Measurements from ENCODE around the gene ZNF275. TPM values are rescaled to one million over a fixed set of nuclear protein-coding genes. Genes with fewer than 3 reads are reported as not detected.

ZNF275 gene
- total RNA-seq, 1 experiment from 2014 or later, result 16.6 TPM

GRCh38 chrX:153342762-153343558, 9.0 kb downstream of the ZNF275 start:
- H3K36me3 ChIP-seq (ENCODE audit: insufficient read depth, low read length), result no peaks in the 10 kb centered on the region

GRCh38 chrX:153343674-153344073, 9.7 kb downstream of the ZNF275 start:
- Histone ChIP-seq H3K9me3 (ENCODE audit: low read length) (no peaks in the 10 kb centered on the region), H3K27me3 (ENCODE audit: low read length) (no peaks in the 10 kb centered on the region), H3K4me2 (ENCODE audit: low read depth, low read length, poor library complexity, severe bottlenecking) (no peak overlapping the region), H3K79me2 (ENCODE audit: low read length) (peaks cover 31% of the 10 kb centered on the region), H3K9me2 (replicated peaks; ENCODE audit: insufficient read depth, low read length) (no peaks in the 10 kb centered on the region), H3K4me3 (ENCODE audit: low read length) (no peak overlapping the region), H4K20me1 (ENCODE audit: insufficient read depth, low read depth, low read length) (no peaks in the 10 kb centered on the region), H3K9ac (ENCODE audit: low read length) (no peak overlapping the region), H3K27ac (ENCODE audit: low read length) (no peak overlapping the region), H3K36me3 (ENCODE audit: insufficient read depth, low read length) (no peaks in the 10 kb centered on the region), H3K4me1 (ENCODE audit: low read length) (no peaks in the 10 kb centered on the region), H2AFZ (ENCODE audit: low read length) (no peak overlapping the region)
- no peak for DNase-seq

More at GRCh38 chrX:153342762-153343558, 9.0 kb downstream of the ZNF275 start:
- Histone ChIP-seq H3K9me2 (replicated peaks; ENCODE audit: insufficient read depth, low read length) (no peaks in the 10 kb centered on the region), H2AFZ (ENCODE audit: low read length) (no peak overlapping the region), H3K79me2 (ENCODE audit: low read length) (peaks cover 35% of the 10 kb centered on the region), H4K20me1 (ENCODE audit: insufficient read depth, low read depth, low read length) (no peaks in the 10 kb centered on the region), H3K4me3 (ENCODE audit: low read length) (no peak overlapping the region), H3K9me3 (ENCODE audit: low read length) (no peaks in the 10 kb centered on the region), H3K9ac (ENCODE audit: low read length) (no peak overlapping the region), H3K27ac (ENCODE audit: low read length) (no peak overlapping the region), H3K27me3 (ENCODE audit: low read length) (no peaks in the 10 kb centered on the region), H3K4me2 (ENCODE audit: low read depth, low read length, poor library complexity, severe bottlenecking) (no peak overlapping the region), H3K4me1 (ENCODE audit: low read length) (no peaks in the 10 kb centered on the region)
- no peak for DNase-seq

GRCh38 chrX:153347530-153347929, 13.6 kb downstream of the ZNF275 start:
- peaks cover 4% of the 10 kb centered on the region for H3K79me2 ChIP-seq (ENCODE audit: low read length)
- H3K9me2 ChIP-seq (replicated peaks; ENCODE audit: insufficient read depth, low read length), result no peaks in the 10 kb centered on the region
- no peaks in the 10 kb centered on the region for H3K9me3 ChIP-seq (ENCODE audit: low read length)
- no peaks in the 10 kb centered on the region for H3K27me3 ChIP-seq (ENCODE audit: low read length)
- no peak overlapping the region for H3K4me3 ChIP-seq (ENCODE audit: low read length)
- no peak overlapping the region for H2AFZ ChIP-seq (ENCODE audit: low read length)
- H3K4me1 ChIP-seq (ENCODE audit: low read length), result no peaks in the 10 kb centered on the region
- DNase-seq, result no peak
- H3K9ac ChIP-seq (ENCODE audit: low read length), result no peak overlapping the region
- H4K20me1 ChIP-seq (ENCODE audit: insufficient read depth, low read depth, low read length), result no peaks in the 10 kb centered on the region
- H3K36me3 ChIP-seq (ENCODE audit: insufficient read depth, low read length), result no peaks in the 10 kb centered on the region
- H3K4me2 ChIP-seq (ENCODE audit: low read depth, low read length, poor library complexity, severe bottlenecking), result no peak overlapping the region
- H3K27ac ChIP-seq (ENCODE audit: low read length), result no peak overlapping the region

- no peak for DNase-seq
- no peaks in the 10 kb centered on the region for H3K9me2 ChIP-seq (replicated peaks; ENCODE audit: insufficient read depth, low read length)
- no peaks in the 10 kb centered on the region for H3K4me1 ChIP-seq (ENCODE audit: low read length)
- H3K27ac ChIP-seq (ENCODE audit: low read length), result no peak overlapping the region
- H3K36me3 ChIP-seq (ENCODE audit: insufficient read depth, low read length), result no peaks in the 10 kb centered on the region
- no peak overlapping the region for H3K9ac ChIP-seq (ENCODE audit: low read length)
- H3K27me3 ChIP-seq (ENCODE audit: low read length), result no peaks in the 10 kb centered on the region
- H3K4me2 ChIP-seq (ENCODE audit: low read depth, low read length, poor library complexity, severe bottlenecking), result no peak overlapping the region
- H3K9me3 ChIP-seq (ENCODE audit: low read length), result no peaks in the 10 kb centered on the region
- no peak overlapping the region for H3K4me3 ChIP-seq (ENCODE audit: low read length)
- H2AFZ ChIP-seq (ENCODE audit: low read length), result no peak overlapping the region
- no peaks in the 10 kb centered on the region for H4K20me1 ChIP-seq (ENCODE audit: insufficient read depth, low read depth, low read length)
- no peaks in the 10 kb centered on the region for H3K79me2 ChIP-seq (ENCODE audit: low read length)
Observed at GRCh38 chrX:153348421-153348820, 14.5 kb downstream of the ZNF275 start.

- Histone ChIP-seq H3K27ac (ENCODE audit: low read length) (no peak overlapping the region), H3K9me3 (ENCODE audit: low read length) (no peaks in the 10 kb centered on the region), H3K36me3 (ENCODE audit: insufficient read depth, low read length) (no peaks in the 10 kb centered on the region), H2AFZ (ENCODE audit: low read length) (no peak overlapping the region), H3K4me3 (ENCODE audit: low read length) (no peak overlapping the region), H3K27me3 (ENCODE audit: low read length) (no peaks in the 10 kb centered on the region), H3K4me1 (ENCODE audit: low read length) (no peaks in the 10 kb centered on the region), H3K4me2 (ENCODE audit: low read depth, low read length, poor library complexity, severe bottlenecking) (no peak overlapping the region), H3K79me2 (ENCODE audit: low read length) (no peaks in the 10 kb centered on the region), H3K9ac (ENCODE audit: low read length) (no peak overlapping the region), H3K9me2 (replicated peaks; ENCODE audit: insufficient read depth, low read length) (no peaks in the 10 kb centered on the region), H4K20me1 (ENCODE audit: insufficient read depth, low read depth, low read length) (no peaks in the 10 kb centered on the region)
- DNase-seq, result no peak
Observed at GRCh38 chrX:153349952-153350351, 16.0 kb downstream of the ZNF275 start.

- Histone ChIP-seq H3K9ac (ENCODE audit: low read length) (no peak overlapping the region), H3K4me1 (ENCODE audit: low read length) (no peaks in the 10 kb centered on the region), H3K4me2 (ENCODE audit: low read depth, low read length, poor library complexity, severe bottlenecking) (no peak overlapping the region), H3K4me3 (ENCODE audit: low read length) (no peak overlapping the region), H3K79me2 (ENCODE audit: low read length) (no peaks in the 10 kb centered on the region), H3K27me3 (ENCODE audit: low read length) (no peaks in the 10 kb centered on the region), H3K9me2 (replicated peaks; ENCODE audit: insufficient read depth, low read length) (no peaks in the 10 kb centered on the region), H3K9me3 (ENCODE audit: low read length) (no peaks in the 10 kb centered on the region), H3K27ac (ENCODE audit: low read length) (no peak overlapping the region), H3K36me3 (ENCODE audit: insufficient read depth, low read length) (no peaks in the 10 kb centered on the region), H2AFZ (ENCODE audit: low read length) (no peak overlapping the region), H4K20me1 (ENCODE audit: insufficient read depth, low read depth, low read length) (no peaks in the 10 kb centered on the region)
- DNase-seq, result no peak
Observed at GRCh38 chrX:153351981-153352380, 18.0 kb downstream of the ZNF275 start.

GRCh38 chrX:153352858-153353257, 18.9 kb downstream of the ZNF275 start:
- Histone ChIP-seq H3K4me3 (ENCODE audit: low read length) (no peak overlapping the region), H3K9me3 (ENCODE audit: low read length) (no peaks in the 10 kb centered on the region), H4K20me1 (ENCODE audit: insufficient read depth, low read depth, low read length) (no peaks in the 10 kb centered on the region), H3K9ac (ENCODE audit: low read length) (no peak overlapping the region), H3K79me2 (ENCODE audit: low read length) (no peaks in the 10 kb centered on the region), H3K4me1 (ENCODE audit: low read length) (no peaks in the 10 kb centered on the region), H3K27ac (ENCODE audit: low read length) (no peak overlapping the region), H3K4me2 (ENCODE audit: low read depth, low read length, poor library complexity, severe bottlenecking) (no peak overlapping the region), H2AFZ (ENCODE audit: low read length) (no peak overlapping the region), H3K27me3 (ENCODE audit: low read length) (no peaks in the 10 kb centered on the region), H3K36me3 (ENCODE audit: insufficient read depth, low read length) (no peaks in the 10 kb centered on the region), H3K9me2 (replicated peaks; ENCODE audit: insufficient read depth, low read length) (no peaks in the 10 kb centered on the region)
- no peak for DNase-seq

GRCh38 chrX:153353416-153353815, 19.5 kb downstream of the ZNF275 start:
- no peak overlapping the region for H3K27ac ChIP-seq (ENCODE audit: low read length)
- H3K9me2 ChIP-seq (replicated peaks; ENCODE audit: insufficient read depth, low read length), result no peaks in the 10 kb centered on the region
- no peaks in the 10 kb centered on the region for H3K9me3 ChIP-seq (ENCODE audit: low read length)
- H3K4me3 ChIP-seq (ENCODE audit: low read length), result no peak overlapping the region
- H3K4me1 ChIP-seq (ENCODE audit: low read length), result no peaks in the 10 kb centered on the region
- DNase-seq, result no peak
- no peaks in the 10 kb centered on the region for H3K79me2 ChIP-seq (ENCODE audit: low read length)
- no peak overlapping the region for H3K9ac ChIP-seq (ENCODE audit: low read length)
- no peaks in the 10 kb centered on the region for H3K36me3 ChIP-seq (ENCODE audit: insufficient read depth, low read length)
- no peak overlapping the region for H2AFZ ChIP-seq (ENCODE audit: low read length)
- no peaks in the 10 kb centered on the region for H4K20me1 ChIP-seq (ENCODE audit: insufficient read depth, low read depth, low read length)
- no peaks in the 10 kb centered on the region for H3K27me3 ChIP-seq (ENCODE audit: low read length)
- H3K4me2 ChIP-seq (ENCODE audit: low read depth, low read length, poor library complexity, severe bottlenecking), result no peak overlapping the region

All from Karpas-422 (cell line).